Stimulated activated CD8-positive, alpha-beta memory T cell treated with anti-CD3 and anti-CD28 coated beads, Interleukin-7, amount 100 ng/mL, for 48 hours (primary cell): ENCODE measurements around the gene SPINT4.
"Not testable (repeated sequence)": the region's sequence is repeated elsewhere in the genome, so short reads cannot be mapped to it uniquely, and the experiment has no call there.

Experiments used
- DNase-seq, 2 donors: peaks; one replicate each; pipeline ENCODE4 v3.0.0-alpha.2; 2020; ENCODE audit warnings: low read depth in 1 of 2; ENCODE audit errors: extremely low read depth in 1 of 2

The SPINT4 gene

GRCh38 chr20:45722047-45722446 lies at the start of gene SPINT4:
TSS of gene SPINT4 (plus strand) at chr20:45722347. CDS start at chr20:45722368, 21 bp downstream.
- DNase-seq: no peak

- DNase-seq: no peak
Measured at GRCh38 chr20:45672765-45673164, 49.4 kb upstream of the SPINT4 start.

GRCh38 chr20:45679650-45680049 lies 42.5 kb upstream of the SPINT4 start:
- no peak for DNase-seq

- DNase-seq: no peak
Measured at GRCh38 chr20:45685896-45686295, 36.3 kb upstream of the SPINT4 start.

- not testable (repeated sequence) for DNase-seq
Measured at GRCh38 chr20:45693346-45693745, 28.8 kb upstream of the SPINT4 start.

GRCh38 chr20:45695496-45695895 lies 26.7 kb upstream of the SPINT4 start:
- DNase-seq: no peak

- no peak for DNase-seq
Measured at GRCh38 chr20:45701104-45701503, 21.0 kb upstream of the SPINT4 start.

GRCh38 chr20:45701873-45702272 lies 20.3 kb upstream of the SPINT4 start, which contains the start of gene WFDC13:
TSS of gene WFDC13 (plus strand) at chr20:45702038. CDS start at chr20:45702124, 86 bp downstream.
- no peak for DNase-seq

- no peak for DNase-seq
Measured at GRCh38 chr20:45704969-45705637, 17.0 kb upstream of the SPINT4 start, which contains the start of gene WFDC10B. TSS of gene WFDC10B (minus strand) at chr20:45705019. CDS start at chr20:45685992, 19,027 bp downstream.

- DNase-seq: not testable (repeated sequence)
Measured at GRCh38 chr20:45716141-45716688, 5.9 kb upstream of the SPINT4 start.

- no peak for DNase-seq
Measured at GRCh38 chr20:45725134-45725533, 3.0 kb downstream of the SPINT4 start.

GRCh38 chr20:45727044-45727443 lies 4.9 kb downstream of the SPINT4 start:
- DNase-seq: no peak

GRCh38 chr20:45732199-45732598 lies 10.1 kb downstream of the SPINT4 start:
- no peak for DNase-seq

GRCh38 chr20:45735552-45735951 lies 13.4 kb downstream of the SPINT4 start:
- no peak for DNase-seq

- no peak for DNase-seq
Measured at GRCh38 chr20:45735988-45736387, 13.8 kb downstream of the SPINT4 start.

- DNase-seq: no peak
Measured at GRCh38 chr20:45742596-45742995, 20.4 kb downstream of the SPINT4 start.

GRCh38 chr20:45745015-45745414 lies 22.9 kb downstream of the SPINT4 start:
- DNase-seq: no peak

GRCh38 chr20:45751721-45752120 lies 29.6 kb downstream of the SPINT4 start:
- DNase-seq: no peak

GRCh38 chr20:45752746-45753145 lies 30.6 kb downstream of the SPINT4 start:
- peak in 1 of 2 donors; percentile 2 for DNase-seq

- no peak for DNase-seq
Measured at GRCh38 chr20:45758096-45758495, 35.9 kb downstream of the SPINT4 start.

GRCh38 chr20:45759921-45760320 lies 37.8 kb downstream of the SPINT4 start:
- not testable (repeated sequence) for DNase-seq

GRCh38 chr20:45761966-45762365 lies 39.8 kb downstream of the SPINT4 start:
- DNase-seq: not testable (repeated sequence)
